T-helper 2 cell treated with Interferon-gamma antibody and Interleukin-4, amounts not matched to agents 100 ng/mL and 5 ng/mL, for 36 hours (primary cell): ENCODE measurements around the gene HIVEP3. TPM values are rescaled to one million over a fixed set of nuclear protein-coding genes. Genes with fewer than 3 reads are reported as not detected.

Source experiments
- intact Hi-C: fragments of 100-400 bp; cut with micrococcal nuclease; formaldehyde crosslinking; loops from one replicate; pipeline ENCODE4 v1.15.1; 2023
- total RNA-seq: library from RNA; stranded (reverse); gene quantifications from 2 replicates; pipeline ENCODE4 v1.2.3, GENCODE V29; 2022

HIVEP3 gene
- total RNA-seq, 1 donor from 2014 or later, result 20.3 TPM

- intact Hi-C loops, result loop anchor here (1.0 to 5.0 kb wide), 8 partner anchors 13 to 262 kb away; no protein-coding TSS in a partner anchor
These were observed 257.9 kb downstream of the HIVEP3 start for GRCh38 chr1:41660570-41661427.

- intact Hi-C loops, result loop anchor here (1.0 to 5.0 kb wide), 8 partner anchors 13 to 262 kb away; no protein-coding TSS in a partner anchor
These were observed 258.8 kb downstream of the HIVEP3 start for GRCh38 chr1:41659903-41660302.

- intact Hi-C loops, result no loop called here
These were observed 259.6 kb downstream of the HIVEP3 start for GRCh38 chr1:41659159-41659495.

DNA sequence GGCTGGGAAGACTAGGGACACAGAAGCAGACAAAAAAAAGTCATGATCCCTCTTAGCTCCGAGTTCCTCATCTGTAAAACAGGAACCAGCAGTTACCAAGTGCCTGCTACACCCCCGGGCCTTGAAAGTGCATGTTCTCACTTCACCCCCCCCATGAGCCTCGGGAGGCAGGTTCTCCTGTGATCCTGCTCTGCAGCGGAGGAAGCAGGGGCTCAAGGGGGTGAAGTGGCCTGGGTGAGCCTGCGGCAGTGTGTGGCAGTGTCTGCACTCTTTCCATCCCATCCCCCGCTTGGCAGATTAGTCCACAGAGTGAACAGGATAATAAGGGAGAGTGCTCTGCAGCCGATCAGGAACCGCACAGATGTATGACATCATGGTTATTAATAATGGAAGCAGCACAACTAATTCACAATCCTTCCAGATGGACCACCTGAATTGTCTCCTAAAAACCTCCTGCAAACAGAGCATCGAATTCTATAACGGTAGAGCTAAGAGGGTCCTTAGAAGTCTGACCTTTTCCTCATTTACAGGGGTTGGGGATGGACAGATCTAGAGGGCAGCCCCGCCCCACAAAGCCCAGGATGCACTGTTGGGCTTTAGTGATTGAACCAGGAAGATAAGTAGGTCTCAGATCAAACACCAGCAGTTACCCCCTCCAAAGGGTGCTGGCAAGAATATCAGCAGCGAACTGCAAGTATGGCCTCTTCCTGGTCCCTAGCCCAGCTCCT lies 260.1 kb downstream of the HIVEP3 start:
- intact Hi-C loops, result no loop called here

DNA sequence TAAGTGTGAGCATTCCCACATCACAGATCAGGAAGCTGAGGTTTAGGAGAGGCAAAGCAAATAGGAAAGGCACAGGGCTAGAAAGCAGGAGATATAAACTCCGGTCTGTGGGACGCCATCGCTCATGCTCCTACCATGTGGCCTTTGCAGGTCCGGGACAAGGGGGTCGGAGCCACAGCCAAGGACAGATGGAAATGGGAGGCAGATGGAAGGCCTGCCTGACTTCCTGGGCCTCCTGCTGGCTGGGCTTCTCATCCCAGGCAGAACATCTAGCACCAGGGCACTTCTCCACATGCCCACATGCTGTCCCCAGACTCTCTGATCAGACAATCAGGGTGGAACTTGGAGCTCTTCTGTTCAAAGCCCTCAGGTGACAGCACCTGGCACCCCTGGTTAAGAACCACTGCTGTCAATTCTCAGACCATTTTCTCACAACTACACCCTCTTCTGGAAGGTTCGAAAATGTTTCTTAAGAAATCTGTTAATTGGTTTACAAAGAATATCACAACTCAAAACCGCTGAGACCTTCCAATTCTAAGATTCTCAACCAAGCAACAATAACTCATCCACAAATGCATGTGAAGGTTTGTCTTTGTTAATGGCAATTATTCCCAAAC lies 260.9 kb downstream of the HIVEP3 start:
- intact Hi-C loops, result no loop called here

DNA sequence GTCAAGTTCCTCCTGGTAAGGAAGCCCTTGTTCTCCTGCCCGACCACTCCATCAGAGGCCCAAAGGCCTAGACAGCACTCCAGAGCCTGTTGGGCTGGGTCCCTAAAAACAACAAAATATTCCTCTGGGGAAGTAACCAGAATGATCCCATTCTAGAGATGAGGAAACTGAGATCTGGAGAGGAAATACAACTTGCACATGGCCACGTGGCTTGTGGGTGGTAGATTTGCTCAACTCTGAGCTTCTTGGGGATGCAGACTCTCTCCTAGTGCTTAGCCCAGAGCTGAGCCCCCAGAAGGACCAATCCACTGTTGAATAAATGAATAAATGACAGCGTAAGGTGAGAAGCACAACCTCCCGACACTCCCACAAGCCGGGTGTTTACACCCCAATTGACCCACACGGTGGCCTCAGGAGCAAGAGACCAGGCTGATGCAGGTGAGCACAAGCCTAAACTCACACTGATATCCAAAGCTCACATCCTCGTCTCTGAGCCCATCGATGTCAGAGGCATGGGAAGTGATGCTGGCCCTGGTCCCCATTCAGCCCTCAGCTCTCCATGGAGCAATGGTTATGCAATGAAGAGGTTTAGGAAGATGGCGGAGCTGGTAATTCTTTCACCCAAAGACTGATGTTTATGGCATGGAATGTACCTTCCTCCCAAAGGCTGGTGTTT lies 261.8 kb downstream of the HIVEP3 start:
- intact Hi-C loops, result no loop called here

DNA sequence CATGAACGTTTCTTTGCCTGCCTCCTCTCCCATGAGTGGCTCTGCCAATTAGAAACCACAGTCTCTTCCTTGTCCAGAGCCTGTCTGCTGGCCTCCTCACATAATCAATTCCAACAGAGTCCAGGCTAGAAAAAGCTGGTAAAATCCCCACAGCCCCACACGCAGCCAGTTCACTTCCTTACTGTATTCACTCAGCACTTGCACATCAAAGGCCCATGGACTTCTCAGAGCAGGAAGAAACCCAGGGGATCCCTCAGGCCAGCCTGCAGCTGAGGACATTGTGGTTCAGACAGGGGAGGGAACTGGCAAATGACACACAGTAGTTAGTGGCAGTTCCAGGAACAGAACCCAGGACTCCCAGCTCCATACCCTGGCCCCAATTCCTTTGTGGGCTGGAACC lies 262.7 kb downstream of the HIVEP3 start:
- intact Hi-C loops, result no loop called here

DNA sequence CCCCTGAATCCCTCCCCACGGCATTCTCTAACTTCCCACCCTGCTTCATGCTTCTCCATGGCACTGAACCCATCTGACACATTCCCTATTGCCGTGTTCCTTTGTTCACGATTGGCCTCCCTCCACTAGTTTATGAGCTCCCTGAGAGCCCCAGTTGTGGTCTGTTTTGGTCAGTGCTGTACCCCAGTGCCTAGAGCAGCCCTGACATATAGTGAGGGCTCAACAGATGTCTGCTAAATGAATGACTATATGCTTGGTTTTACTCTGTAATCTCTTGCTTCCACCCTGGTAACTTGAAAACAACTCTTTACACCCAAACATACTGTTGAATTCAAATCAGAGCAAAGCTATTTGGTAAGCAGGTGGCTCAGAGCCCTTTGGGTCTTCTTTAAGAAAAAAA lies 263.1 kb downstream of the HIVEP3 start:
- intact Hi-C loops, result no loop called here

- intact Hi-C loops, result no loop called here
These were observed 265.1 kb downstream of the HIVEP3 start for GRCh38 chr1:41653574-41653973.

GRCh38 chr1:41652384-41653265 lies 266.1 kb downstream of the HIVEP3 start:
- intact Hi-C loops, result no loop called here

DNA sequence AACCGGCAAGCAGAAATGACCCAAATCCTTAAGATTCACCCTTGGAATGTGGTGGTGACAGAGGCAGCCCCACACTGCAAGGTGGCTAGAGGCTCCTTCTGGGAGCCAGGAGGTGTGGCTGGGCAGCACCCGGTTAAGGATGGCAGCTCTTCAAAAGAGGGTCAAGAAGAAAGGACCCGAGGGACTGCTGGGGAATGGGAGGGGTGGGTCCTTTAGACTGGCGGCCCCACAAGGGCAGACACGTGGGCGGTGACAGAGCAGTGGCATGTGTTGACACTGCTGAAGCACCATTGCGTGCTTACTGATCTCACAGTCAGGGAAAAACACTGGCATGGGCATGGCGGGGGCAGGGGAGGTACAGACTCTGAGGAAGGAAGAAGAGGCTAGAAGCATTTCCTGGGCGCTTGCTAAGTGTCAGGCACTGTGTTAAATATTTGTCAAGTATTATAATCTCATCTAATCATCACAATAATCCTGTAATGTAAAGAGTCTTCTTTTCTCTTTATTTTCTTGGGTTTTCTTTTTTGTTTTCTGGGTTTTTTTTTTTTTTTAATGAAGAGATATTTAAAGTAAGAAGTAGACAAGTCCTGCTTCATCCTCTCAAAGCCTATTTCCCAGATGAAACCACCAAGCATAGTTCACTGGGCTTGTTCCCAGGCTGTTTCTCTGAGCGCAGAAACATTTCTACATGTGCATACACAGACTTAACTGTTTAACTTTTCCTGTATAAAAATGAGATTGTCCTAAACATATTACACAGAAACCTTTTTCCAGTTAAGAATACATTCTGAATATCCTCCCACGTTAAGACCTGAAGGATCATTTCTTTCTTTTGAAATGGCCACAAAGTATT lies 268.5 kb downstream of the HIVEP3 start:
- intact Hi-C loops, result no loop called here

- intact Hi-C loops, result no loop called here
These were observed 269.2 kb downstream of the HIVEP3 start for GRCh38 chr1:41649396-41650027.

DNA sequence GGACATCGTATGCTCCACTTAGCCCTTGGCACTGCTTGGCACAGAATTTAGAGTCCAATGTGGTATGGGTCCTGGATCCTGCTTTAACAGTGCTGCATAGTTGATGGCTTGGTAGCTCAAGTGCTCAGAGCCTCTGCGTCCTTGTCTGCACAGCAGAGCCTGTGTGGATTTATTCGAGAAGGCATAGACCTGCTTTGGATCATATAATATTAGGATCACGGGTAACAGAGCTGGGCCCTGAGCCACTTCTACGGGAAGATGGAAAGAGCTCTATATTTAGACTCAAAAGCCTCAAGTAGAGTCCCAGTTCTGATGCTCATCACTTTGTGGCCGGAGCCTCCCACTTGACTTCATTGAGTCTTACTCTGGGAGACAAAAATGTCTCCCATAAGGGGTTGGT lies 269.9 kb downstream of the HIVEP3 start:
- intact Hi-C loops, result no loop called here

- intact Hi-C loops, result no loop called here
These were observed 270.5 kb downstream of the HIVEP3 start for GRCh38 chr1:41648230-41648629.

DNA sequence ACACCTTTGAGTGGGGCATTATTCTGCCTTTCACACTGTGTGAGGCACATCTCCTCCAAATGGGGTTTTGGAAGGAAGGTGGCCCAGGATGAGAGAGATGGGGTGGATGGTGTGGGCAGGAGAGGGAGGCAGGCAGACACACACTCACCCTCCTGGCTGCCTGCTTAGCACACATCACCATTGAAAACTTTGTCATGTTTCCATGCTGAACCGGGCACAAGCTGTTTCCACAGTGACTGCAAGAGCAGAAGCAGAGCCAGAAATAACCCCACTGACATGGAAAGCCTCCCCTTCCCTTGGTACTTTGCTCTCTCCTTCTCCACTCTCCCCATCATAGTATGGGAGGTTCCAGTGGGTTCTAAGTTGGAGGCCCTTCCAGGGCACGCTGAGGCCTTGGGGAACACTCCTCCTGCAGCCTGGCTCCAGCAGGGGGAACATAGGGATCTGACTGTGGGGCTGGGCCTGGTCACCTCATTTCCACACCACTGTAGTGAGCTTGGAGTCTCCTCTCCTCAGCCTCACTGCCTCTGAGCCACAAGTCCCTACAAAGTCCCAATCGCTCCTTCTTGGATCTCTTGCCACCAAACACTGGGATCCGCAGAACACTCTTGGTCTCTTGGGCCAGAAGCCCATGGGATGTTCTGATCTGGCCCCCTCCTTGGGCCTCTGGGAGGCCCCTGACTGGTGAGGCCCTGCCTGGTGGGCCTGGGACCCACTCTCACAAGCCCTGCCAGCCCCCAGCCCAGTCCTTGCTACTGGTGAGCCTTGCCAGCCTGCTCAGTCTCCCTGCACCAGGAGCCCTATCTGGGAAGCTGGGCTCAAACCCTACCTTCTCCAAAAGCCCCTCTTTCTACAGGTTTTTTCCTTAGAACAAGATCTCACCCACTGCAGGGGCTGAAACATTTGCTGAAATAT lies 271.2 kb downstream of the HIVEP3 start:
- intact Hi-C loops, result no loop called here

GRCh38 chr1:41646186-41646585 lies 272.5 kb downstream of the HIVEP3 start:
- intact Hi-C loops, result no loop called here

DNA sequence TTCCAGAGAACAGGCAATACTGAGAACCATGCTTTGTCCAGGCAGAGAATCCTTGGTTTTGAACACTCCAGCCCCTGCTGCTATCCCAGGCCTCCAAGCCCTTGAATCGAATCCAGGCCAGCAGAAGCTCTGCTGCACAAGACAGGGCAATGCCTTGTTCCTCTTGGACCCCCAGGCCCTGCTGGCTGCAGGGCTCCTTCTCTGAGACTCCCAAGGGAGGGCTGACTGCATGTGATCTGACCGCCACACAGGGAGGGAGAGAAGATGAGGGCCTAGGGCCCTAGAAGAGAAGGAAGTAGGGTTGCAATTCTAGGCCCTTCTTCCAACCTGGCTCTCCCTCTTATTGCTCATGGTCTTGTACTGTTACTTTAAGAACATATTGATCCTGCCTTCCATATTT lies 273.7 kb downstream of the HIVEP3 start:
- intact Hi-C loops, result no loop called here
